GM20000 (cell line): ENCODE data around the gene VAPA.

ENCODE experiments used
- DNase-seq: peaks from one replicate; pipeline ENCODE4 v3.0.0; 2012; ENCODE audit warnings: low spot score
- TF ChIP-seq, protein P1 (sequence below): IDR thresholded peaks from 2 replicates; pipeline ENCODE4 v1.5.1; 2012; ENCODE audit warnings: mild to moderate bottlenecking, control low read depth; ENCODE audit errors: extremely low read depth, missing control alignments

The VAPA gene

DNA sequence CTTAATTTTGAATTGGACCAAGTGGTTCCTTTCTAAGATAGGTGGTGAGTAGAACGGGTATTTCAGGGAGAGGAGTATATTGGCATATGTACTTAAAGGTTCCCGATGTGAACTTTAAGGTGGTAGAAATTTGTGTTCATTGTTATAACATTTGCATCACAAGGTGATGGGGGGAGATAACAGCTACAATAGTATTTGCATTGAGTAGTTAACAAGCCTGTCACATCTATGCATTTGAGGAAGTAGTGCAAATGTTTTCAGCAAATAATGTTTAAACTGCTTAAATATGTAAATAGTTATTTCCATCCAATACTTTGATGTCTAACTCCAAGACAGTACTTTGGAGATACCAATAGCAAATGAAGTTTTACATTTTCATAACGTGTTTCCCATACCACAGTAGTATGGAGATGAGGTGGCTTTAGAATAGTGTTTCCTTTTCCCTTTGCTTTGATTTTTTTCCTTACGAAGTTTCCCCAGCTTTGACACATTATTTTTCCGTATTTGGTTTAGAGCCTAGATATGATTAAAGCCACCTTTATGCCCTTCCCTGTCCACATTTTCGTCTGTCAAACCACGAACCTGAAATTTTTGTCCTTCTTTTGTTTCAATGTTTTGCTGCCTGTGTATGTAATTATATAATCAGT, 46.6 kb downstream of the VAPA start:
- TF ChIP-seq, protein P1, sequence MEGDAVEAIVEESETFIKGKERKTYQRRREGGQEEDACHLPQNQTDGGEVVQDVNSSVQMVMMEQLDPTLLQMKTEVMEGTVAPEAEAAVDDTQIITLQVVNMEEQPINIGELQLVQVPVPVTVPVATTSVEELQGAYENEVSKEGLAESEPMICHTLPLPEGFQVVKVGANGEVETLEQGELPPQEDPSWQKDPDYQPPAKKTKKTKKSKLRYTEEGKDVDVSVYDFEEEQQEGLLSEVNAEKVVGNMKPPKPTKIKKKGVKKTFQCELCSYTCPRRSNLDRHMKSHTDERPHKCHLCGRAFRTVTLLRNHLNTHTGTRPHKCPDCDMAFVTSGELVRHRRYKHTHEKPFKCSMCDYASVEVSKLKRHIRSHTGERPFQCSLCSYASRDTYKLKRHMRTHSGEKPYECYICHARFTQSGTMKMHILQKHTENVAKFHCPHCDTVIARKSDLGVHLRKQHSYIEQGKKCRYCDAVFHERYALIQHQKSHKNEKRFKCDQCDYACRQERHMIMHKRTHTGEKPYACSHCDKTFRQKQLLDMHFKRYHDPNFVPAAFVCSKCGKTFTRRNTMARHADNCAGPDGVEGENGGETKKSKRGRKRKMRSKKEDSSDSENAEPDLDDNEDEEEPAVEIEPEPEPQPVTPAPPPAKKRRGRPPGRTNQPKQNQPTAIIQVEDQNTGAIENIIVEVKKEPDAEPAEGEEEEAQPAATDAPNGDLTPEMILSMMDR, result no peak
- DNase-seq, result no peak

DNA sequence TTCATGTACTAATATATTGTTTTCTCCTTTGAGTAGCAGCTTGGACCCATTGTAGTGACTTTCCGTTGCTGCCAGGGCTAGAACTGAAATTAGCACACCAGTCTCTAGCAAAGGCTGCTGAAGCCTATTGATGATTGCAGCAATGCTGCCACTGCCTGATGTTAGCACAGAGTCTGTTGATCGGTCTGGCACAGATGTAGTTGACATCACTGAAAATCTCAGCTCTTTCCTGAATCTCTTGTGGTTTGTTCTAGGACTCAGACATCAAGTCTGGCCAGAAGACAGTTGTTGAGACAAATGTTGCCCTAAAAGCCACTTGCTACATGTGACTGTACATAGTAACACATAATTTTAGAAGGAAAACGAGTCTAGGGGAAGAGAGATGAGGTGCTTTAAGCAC, 47.2 kb downstream of the VAPA start:
- no peak for DNase-seq
- TF ChIP-seq, protein P1, result no peak

DNA sequence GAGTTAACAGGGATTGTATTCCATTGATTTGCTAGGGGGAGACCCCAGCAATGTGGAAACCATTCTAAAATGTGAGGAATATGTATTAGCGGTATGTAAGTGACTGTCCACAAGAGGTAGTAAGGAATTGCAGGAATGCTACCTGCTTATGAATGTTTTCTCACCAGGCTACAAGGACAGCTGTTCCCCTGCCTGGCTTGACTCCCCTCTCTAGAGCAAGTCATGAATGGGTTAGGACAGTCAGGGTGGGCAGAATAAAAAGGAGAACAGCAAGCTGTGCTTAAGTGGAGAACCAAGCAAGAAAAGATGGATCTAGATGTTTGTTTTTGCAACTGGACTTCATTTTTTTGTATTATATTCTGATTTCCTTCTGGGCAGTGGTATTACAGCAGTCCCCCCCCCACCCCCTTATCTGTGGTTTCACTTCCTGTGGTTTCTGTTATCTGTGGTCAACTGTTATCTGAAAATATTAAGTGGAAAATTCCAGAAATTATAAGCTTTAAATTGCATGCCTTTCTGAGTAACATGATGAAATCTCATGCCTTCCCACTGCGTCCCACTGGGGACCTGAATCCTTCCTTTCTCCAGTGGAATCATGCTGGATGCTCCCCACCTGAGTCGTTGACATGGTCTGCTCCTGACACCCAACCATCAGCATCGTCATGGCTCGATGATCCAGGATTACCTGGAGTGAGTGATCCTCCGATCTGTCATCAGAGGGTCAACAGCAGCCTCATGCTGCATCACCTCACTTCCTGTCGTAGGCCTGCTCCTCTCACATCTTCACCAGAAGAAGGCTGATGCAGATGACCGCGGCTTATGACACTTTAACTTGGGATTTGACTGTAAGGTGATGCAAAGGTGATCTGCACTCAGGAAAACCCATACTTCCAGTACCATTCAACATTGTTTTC, 52.2 kb downstream of the VAPA start:
- TF ChIP-seq, protein P1, result no peak
- no peak for DNase-seq

DNA sequence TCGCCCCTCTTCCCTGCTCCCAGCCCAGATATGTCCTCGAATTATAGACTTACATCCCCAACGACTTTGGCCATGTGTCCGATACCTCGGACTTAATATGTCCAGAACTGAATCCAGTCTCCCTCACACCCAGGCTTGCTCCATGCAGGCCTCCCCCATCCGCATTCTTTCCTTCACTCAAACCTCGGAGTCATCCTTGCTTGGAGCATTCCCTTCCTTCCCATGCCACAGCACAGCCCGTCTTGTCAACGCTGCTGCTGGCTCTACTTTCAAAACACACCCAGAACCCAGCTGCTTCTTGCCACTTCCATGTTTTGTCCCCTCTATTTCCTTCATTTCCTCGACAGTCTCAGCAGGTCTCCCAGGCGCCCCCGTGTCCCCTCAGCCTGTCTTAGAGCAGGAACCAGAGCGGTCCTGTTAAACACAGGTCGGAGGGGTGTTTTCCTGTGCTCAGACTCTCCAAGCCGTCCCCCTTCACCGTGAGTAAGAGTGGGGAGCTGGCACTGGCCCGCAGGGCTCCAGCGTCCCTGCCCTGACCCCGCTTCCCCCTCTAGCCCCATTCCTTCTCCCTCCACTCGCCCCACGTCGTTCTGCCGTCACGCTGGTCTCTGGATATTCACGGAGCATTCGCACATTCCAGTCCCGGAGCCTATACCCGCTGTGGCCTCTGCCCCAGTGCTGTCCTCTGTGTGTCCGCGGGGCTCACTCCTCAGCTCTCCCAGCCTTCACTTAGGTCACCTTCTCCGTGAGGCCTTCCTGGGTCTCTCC, 54.4 kb downstream of the VAPA start:
- no peak for DNase-seq

DNA sequence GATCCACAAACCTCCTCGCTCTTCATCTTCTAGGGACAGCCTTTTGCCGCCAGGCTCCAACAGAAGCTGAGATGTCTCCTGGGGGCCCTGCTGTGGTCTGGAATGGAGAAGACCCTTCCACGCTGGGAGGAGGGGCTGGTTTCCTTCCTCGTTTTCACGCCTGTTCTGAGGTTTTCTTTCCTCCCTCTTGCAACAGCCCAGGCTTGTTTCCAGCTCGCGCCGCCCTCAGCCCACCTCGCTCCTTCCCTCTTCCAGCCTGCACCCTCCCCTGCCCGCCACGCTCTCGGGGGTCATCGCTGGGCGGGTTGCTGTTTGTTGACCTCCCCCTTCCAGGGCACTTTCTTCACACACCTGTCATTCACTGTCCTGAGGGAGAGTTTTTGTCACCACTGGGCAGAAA, 55.4 kb downstream of the VAPA start:
- TF ChIP-seq, protein P1, result no peak
- DNase-seq, result no peak

More for the DNA sequence above, 54.4 kb downstream of the VAPA start:
- TF ChIP-seq, protein P1, result no peak

DNA sequence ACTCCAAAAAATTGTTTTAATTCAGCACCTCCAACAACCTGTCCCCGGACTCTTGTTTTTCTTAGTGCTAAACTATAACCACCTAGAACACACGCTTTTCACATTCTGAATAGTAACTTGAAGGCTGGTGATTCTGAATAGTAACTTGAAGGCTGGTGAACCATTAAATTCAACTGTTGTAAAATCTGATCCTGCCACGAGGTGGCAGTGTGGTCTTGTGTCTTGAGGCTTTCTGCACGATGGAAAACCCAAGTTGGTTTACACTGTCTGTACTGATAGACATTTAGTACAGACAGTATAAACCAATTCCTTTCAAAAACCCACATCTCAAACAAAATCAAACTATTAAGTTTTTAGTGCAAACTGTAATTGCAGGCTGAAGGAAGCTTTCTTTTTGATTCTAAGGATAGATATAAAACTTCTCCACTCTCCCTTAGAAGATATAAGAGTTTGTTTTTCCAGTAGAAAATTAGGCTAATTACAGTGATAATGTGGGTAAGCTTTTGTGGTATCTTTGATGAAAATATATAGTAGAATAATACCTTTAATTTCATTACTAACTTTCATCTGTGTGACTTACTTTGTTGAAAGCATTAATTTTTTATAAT, 57.6 kb downstream of the VAPA start:
- TF ChIP-seq, protein P1, result peak; percentile 50

More for the DNA sequence above, 57.6 kb downstream of the VAPA start:
- peak; percentile 71 for DNase-seq
